ENCODE results near the gene SNX8.

The SNX8 gene

DNA sequence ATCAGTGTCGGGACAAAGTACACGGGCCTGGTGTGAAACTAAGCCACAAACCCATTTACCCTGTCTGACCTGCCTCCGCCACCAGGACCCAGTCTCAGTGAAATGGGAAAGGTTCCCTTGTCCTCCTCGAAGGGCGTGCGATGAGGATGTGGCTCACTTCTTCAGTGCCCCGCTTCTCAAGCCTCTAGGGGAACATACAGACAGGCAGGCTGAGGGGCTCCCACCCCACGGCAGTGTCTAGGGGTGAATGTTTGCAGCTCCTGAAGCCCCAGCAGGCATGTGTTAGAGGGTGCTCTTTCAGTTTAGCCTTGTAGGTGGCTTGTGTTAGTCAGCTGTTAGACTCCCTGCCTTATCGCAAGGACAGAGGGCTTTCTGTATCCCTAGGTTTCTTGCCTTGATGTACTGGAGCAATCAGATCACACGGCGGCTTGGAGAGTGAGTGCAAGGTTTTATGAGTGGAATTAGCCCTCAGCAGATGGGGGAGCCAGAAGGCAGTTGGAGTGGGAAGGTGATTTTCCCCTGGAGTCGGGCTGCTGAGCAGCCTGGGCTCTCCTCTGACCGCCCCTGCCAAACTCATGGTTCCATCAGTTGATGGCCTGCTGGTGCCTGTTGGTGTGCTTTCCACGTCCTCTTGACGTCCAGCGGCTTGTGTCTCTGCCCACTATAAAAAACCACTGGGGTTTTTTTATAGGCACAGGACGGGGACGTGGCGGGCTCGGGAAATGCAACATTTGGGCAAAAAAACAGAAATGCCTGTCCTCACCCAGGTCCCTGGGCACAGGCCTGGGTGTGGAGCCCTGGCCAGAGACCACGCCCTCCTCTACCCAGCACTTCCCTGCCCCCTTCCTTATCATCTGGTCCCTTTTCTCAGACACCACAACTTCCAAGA lies 71.5 kb downstream of the SNX8 start:
- no peak for DNase-seq (ENCODE audit: low read depth)

- peak; percentile 69 for DNase-seq (ENCODE audit: low read depth)
These were observed 72.4 kb downstream of the SNX8 start, which contains the start of the genes MRM2 and NUDT1 for GRCh38 chr7:2241580-2242540. Gene MRM2, minus strand, starts transcription at chr7:2242205. Its CDS starts 36 bp downstream, at chr7:2242169. Gene NUDT1, plus strand, starts transcription at chr7:2242226. Its CDS starts 2,349 bp downstream, at chr7:2244575.

- DNase-seq (ENCODE audit: low read depth) = no peak
These were observed 75.0 kb downstream of the SNX8 start for GRCh38 chr7:2239242-2239641.

DNA sequence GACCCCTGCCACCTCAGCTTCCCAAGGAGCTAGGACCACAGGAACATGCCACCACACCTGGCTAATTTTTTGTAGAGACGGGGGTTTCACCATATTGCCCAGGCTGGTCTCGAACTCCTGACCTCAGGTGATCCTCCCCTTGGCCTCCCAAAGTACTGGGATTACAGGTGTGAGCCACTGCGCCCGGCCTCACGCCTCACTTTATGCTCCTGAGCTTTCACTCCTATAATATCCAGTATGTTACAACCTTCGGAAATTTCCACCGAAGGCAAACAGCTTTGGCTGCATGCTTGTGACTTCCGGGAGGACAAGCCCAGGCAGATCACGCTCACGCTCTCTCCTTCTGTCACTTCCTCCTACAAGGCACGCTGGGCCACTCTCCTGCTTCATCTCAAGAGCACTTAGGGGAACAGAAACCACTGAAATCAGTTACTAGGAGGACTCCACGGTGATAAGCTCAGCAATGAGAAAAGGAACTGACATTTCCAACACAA lies 77.1 kb downstream of the SNX8 start:
- no peak for DNase-seq (ENCODE audit: low read depth)

GRCh38 chr7:2233926-2234325 lies 80.3 kb downstream of the SNX8 start:
- no peak for DNase-seq (ENCODE audit: low read depth)

GRCh38 chr7:2232766-2233520 lies 81.3 kb downstream of the SNX8 start, which contains the start of gene MAD1L1:
Gene MAD1L1, minus strand, starts transcription at chr7:2232945. Its CDS starts 2,812 bp downstream, at chr7:2230133.
- DNase-seq (ENCODE audit: low read depth) = peak; percentile 79

- no peak for DNase-seq (ENCODE audit: low read depth)
These were observed 82.1 kb downstream of the SNX8 start for GRCh38 chr7:2231992-2232765.

DNA sequence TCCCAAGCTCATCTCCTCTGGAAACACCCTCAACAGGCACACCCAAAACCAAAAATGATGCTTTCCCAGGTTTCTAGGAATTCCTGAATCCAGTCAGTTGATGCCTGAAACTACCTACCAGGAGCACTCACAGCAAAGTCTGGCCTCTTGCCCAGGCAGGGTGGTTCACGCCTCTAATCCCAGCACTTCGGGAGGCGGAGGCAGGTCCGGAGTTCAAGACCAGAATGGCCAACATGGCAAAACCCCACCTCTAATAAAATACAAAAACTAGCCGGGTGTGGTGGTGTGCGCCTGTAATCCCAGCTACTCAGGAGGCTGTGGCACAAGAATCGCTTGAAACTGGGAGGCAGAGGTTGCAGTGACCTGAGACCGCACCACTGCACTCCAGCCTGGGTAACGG lies 83.4 kb downstream of the SNX8 start:
- no peak for DNase-seq (ENCODE audit: low read depth)

DNA sequence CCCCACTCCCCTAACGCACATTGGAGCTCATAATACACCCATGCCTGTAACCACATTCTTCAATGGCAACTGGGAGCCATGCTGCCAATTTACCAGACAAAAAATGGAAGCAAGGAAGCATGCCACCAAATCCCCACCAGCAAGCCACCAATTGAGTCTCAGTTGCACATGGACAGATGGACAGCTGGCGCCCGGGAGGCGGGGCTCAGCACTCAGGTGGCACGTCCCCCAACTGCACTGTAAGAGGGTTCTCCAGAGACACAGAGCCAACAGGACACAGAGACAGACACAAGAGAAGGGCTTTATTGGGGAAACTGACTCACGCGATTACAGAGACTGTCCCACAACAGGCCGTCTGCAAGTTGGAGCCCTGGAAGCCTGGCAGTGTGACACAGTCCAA lies 84.0 kb downstream of the SNX8 start:
- no peak for DNase-seq (ENCODE audit: low read depth)

DNA sequence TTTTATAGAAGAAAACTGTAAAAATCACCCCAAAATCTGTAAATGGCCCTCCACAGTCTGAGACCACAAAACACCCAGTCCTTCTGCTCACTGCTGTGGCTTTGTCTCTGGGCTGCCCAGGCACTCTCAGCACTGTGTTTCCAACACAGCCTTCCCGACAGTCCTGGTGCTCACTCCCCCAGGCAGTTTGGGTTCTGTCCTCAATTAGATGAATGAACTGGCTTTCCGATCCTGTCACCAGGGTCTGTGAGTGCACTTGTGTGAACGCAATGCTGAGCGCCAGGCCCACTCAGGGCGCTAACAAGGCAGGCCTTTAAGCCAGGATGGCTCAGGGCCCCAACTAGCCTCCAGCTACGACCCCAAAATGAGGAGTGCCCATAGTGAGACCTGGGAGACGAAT lies 84.8 kb downstream of the SNX8 start:
- no peak for DNase-seq (ENCODE audit: low read depth)

DNA sequence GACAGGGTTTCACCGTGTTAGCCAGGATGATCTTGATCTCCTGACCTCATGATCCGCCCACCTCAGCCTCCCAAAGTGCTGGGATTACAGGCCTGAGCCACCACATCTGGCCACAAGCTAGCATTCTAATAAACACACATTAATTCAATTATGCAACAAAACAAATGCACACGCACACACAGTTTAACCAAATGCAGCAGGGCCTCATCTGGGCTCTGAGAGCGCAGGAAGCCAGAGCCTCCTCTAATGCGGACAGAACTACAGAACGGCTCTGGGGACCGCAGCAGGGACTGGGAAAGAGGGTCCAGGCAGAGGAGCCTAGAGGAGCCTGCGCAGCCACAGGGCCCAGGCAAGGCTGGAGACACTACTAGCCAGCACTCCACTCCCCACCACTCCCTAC lies 85.3 kb downstream of the SNX8 start:
- no peak for DNase-seq (ENCODE audit: low read depth)

DNA sequence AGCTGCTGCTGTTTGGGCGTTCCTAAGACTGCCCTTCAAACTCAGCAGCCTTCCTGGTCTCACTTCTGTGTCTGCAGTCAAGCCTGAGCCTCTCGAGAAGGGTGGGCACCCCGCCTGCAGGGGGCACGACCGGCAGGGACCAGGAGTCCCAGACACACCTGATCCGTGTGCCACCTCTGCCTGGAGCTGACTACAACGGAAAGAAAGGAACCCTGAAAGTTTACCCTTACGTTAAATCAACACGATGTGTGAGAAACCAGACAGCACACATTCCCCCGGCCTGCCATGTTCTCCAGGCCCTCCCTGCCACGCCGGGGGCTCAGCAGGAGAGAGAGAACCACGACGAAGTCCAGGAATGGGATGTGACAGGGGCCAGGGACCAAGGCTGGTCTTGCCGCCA lies 86.5 kb downstream of the SNX8 start:
- no peak for DNase-seq (ENCODE audit: low read depth)

DNA sequence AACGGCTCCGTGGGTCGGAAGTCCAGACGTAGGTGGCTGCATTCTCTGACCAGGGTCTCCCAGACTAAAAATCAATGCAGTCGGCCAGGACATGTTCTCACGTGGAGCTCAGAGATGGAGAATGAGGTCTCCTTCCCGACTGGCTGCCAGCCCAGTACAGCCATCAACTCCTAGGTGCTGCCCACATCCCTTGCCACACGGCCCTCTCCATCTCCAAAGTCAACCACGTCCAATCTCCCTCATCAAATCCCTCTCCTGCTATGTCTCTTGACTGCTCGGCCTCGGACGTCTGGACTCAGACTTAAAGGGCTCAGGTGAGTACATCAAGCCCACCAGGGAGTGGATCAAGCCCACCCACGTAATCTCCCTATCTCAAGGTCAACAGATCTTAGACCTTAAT lies 88.4 kb downstream of the SNX8 start:
- no peak for DNase-seq (ENCODE audit: low read depth)

DNA sequence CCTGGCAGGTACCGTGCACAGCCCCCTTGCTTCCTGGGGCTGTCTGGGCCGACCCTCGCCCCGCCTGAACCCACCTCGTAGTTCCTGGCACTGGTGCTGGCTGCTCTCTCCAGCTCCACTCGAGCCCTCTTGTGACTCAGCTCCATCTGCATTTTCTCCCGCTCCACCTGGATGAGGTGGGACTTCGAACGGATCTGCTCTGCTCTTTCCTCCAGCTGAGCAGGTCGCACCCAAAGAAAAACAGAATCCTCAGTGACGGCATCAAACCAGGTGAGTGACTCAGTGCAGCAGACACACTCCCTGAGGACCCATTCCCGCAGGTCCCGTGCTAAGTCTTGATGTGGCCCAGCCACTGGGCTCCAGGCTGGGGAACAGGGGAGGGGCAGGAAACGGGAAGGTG lies 88.9 kb downstream of the SNX8 start:
- DNase-seq (ENCODE audit: low read depth) = no peak

- DNase-seq (ENCODE audit: low read depth) = no peak
These were observed 89.3 kb downstream of the SNX8 start for GRCh38 chr7:2224934-2225333.

DNA sequence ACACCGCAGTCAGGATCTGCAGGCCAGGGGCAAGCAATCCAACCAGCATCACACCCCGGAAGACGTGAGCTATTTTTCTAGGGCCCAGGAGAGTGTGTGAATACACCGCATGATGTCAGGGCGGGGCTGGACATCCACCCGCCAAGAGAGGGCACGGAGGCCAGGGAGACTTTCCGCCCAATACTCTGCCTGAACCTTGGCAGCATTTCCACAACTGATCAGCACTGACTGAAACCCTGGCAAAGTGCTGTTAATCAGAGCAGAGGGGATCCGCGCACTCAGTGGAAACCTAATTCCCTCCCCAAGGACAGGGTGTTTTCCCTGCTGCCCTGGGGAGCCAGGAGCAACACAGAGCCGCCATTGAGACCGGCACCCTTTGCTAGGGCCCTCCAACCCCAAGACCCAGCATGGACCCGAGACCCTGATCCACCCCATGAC lies 89.7 kb downstream of the SNX8 start:
- DNase-seq (ENCODE audit: low read depth) = no peak

DNA sequence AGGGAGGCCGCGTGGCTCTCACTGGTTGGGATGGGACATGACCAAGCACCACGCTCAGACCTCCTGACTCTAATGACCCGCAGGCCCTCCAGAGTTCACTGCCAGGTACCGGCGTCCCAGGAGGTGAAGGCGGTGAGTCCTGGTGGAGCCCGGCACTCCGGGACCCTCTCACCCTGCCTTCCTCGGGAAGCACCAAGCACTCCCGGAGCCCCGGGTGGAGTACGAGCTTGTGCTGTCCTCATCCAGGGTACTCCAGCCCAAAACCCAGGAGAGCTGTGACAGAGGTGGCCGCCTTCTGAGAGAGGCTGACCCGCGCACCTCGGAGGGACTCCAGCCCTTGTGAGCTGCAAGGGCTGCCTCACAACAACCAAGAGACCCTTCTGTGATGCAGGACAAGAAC lies 90.9 kb downstream of the SNX8 start:
- DNase-seq (ENCODE audit: low read depth) = no peak

DNA sequence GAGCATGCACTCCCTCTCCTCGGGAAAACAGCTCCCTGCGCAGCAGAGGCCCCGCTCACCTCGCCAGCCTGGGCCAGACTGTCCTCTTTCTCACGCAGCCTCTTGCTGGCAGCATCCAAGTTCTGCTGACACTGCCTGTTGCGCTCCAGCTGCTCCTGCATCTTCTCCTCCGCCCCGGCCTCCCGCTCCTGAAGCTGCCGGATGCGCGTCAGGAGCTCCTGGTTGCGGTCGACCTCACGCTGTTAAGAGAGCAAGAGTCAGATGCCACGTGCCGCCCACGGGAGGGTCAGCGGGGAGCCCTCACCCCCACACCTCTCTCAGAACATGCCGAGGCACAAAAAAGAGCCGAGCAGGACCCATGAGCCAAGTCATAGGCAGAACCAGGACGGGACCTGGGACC lies 91.7 kb downstream of the SNX8 start:
- DNase-seq (ENCODE audit: low read depth) = no peak

GRCh38 chr7:2220954-2221353 lies 93.3 kb downstream of the SNX8 start:
- DNase-seq (ENCODE audit: low read depth) = no peak

DNA sequence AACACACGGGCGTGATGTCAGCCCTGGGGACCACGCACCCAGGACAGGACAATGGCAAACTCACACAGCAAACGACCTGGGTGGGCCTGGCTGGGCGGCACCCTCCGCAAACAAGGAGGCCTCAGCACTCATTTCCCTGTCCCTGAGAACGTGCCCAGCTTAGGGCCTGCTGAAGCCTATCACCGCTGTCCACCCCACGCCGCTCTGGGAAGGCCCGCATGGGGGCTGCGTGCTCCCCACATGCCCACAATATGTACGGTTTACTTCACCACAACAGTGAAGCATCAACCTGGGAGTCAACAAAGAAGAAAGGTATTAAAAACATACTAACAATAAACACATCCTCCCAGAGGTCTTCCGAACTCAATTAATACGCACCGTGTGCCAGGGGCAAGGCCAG lies 93.7 kb downstream of the SNX8 start:
- DNase-seq (ENCODE audit: low read depth) = no peak

DNA sequence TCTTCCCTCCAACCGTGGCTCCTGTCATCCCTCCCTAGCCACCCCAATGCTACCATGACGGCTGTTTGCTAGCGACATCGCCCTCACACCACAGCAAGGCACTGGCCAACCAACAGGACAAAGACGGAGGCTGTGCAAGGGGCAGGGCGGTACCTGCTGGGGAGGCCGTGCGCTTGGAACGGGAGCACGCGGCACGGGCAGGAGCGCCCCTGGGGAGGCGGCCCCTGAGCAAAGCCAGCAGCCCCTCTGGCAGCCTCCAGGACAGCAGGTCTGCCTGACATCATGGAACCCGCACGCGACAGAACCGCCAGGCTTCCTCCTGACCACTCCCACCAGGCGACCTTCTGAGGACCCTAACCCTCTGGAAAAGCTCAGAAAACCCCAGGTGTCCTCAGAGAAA lies 94.2 kb downstream of the SNX8 start:
- no peak for DNase-seq (ENCODE audit: low read depth)
